SK-N-SH (cell line): ENCODE measurements around the gene VENTX. TPM values are rescaled to one million over a fixed set of nuclear protein-coding genes. Genes with fewer than 3 reads are reported as not detected.

Source experiments
- CTCF ChIA-PET: fragments of 300-600, 350-600 bp; formaldehyde crosslinking; extraction: SDS; loops from one replicate; lab custom pipeline; 2021; lab: Yijun Ruan, JAX
- POLR2A ChIA-PET: fragments of 350-600 bp; sonication (Branson Sonifier 250); formaldehyde crosslinking; extraction: SDS; loops from one replicate; lab custom pipeline; 2020; ENCODE audit warnings: antibody characterized with exemption, inconsistent platforms; lab: Yijun Ruan, JAX
- DNase-seq: peaks from one replicate; pipeline ENCODE4 v3.0.0; 2012
- H2AFZ ChIP-seq: fragments of 200-600 bp; sonication (generic); 2 replicates; pipeline ENCODE4 v1.8.1; 2016; ENCODE audit warnings: antibody characterized with exemption, mild to moderate bottlenecking, low read depth
- H3F3A ChIP-seq: fragments of 200-600 bp; sonication (generic); replicated peaks from 2 replicates; pipeline ENCODE3; 2016; ENCODE audit warnings: antibody characterized with exemption, mild to moderate bottlenecking; ENCODE audit not compliant: insufficient read depth
- H3K27ac ChIP-seq, 2 experiments: fragments of 200-500 bp in 1 of 2; fragments of 200-600 bp in 1 of 2; sonication (Bioruptor generic) in 1 of 2; sonication (generic), shearing (Covaris generic) in 1 of 2; 2 replicates each; pipeline versions ENCODE4 v1.5.1 to v1.6.1; 2014 to 2016; ENCODE audit warnings: low read depth in 2 of 2, inconsistent platforms in 1 of 2, low read length in 1 of 2, mild to moderate bottlenecking in 1 of 2, mixed read lengths in 1 of 2
- H3K27me3 ChIP-seq: fragments of 200-600 bp; sonication (generic), shearing (Covaris generic); 2 replicates; pipeline ENCODE4 v1.6.1; 2016; ENCODE audit warnings: mixed run types; ENCODE audit not compliant: insufficient read depth
- H3K36me3 ChIP-seq, 2 experiments: fragments of 200-500 bp in 1 of 2; fragments of 200-600 bp in 1 of 2; sonication (Bioruptor generic) in 1 of 2; sonication (generic) in 1 of 2; replicated peaks in 1 of 2; 2 replicates each; pipeline versions ENCODE3 to v1.5.1; 2014 to 2016; ENCODE audit warnings: low read length in 1 of 2, mild to moderate bottlenecking in 1 of 2; ENCODE audit not compliant: insufficient read depth in 2 of 2, control insufficient read depth in 1 of 2
- H3K4me1 ChIP-seq, 2 experiments: fragments of 200-500 bp in 1 of 2; fragments of 200-600 bp in 1 of 2; sonication (Bioruptor generic) in 1 of 2; sonication (generic), shearing (Covaris generic) in 1 of 2; 2 replicates each; pipeline versions ENCODE4 v1.5.1 to v1.6.1; 2014 to 2016; ENCODE audit warnings: low read depth in 1 of 2, low read length in 1 of 2, mixed run types in 1 of 2; ENCODE audit not compliant: insufficient read depth in 2 of 2, control insufficient read depth in 1 of 2
- H3K4me2 ChIP-seq: fragments of 200-600 bp; sonication (generic), shearing (Covaris generic); 2 replicates; pipeline ENCODE4 v1.6.1; 2017; ENCODE audit warnings: mixed run types
- H3K4me3 ChIP-seq, 2 experiments: fragments of 200-500 bp in 1 of 2; fragments of 200-600 bp in 1 of 2; sonication (Bioruptor generic) in 1 of 2; sonication (generic), shearing (Covaris generic) in 1 of 2; 2 replicates each; pipeline versions ENCODE4 v1.5.1 to v1.8.1; 2014 to 2016; ENCODE audit warnings: low read depth in 2 of 2, inconsistent platforms in 1 of 2, low read length in 1 of 2, mild to moderate bottlenecking in 1 of 2, mixed read lengths in 1 of 2, moderate library complexity in 1 of 2
- H3K79me2 ChIP-seq: fragments of 200-600 bp; sonication (generic); 2 replicates; pipeline ENCODE4 v1.8.1; 2017; ENCODE audit warnings: mild to moderate bottlenecking; ENCODE audit not compliant: insufficient read depth
- H3K9ac ChIP-seq: fragments of 200-600 bp; sonication (generic); 2 replicates; pipeline ENCODE4 v1.6.1; 2017; ENCODE audit warnings: mixed run types
- H3K9me2 ChIP-seq: fragments of 200-600 bp; sonication (generic); 2 replicates; pipeline ENCODE4 v1.6.1; 2017; ENCODE audit warnings: mixed run types
- H3K9me3 ChIP-seq: fragments of 200-600 bp; sonication (generic); 2 replicates; pipeline ENCODE4 v1.6.1; 2017; ENCODE audit warnings: mixed run types, mild to moderate bottlenecking, moderate library complexity
- H4K20me1 ChIP-seq: fragments of 200-600 bp; sonication (generic); 2 replicates; pipeline ENCODE4 v1.6.1; 2017; ENCODE audit warnings: mild to moderate bottlenecking, mixed run types; ENCODE audit not compliant: insufficient read depth
- CHD2 ChIP-seq: fragments of 150-350 bp; IDR thresholded peaks from 2 replicates; pipeline ENCODE4 v1.6.1; 2018; ENCODE audit warnings: low read length; ENCODE audit not compliant: partially characterized antibody
- CTCF ChIP-seq: fragments of 200-600 bp; sonication (generic); IDR thresholded peaks from 2 replicates; pipeline ENCODE4 v1.6.1; 2017; ENCODE audit warnings: antibody characterized with exemption, mild to moderate bottlenecking, moderate library complexity
- ELF1 ChIP-seq: IDR thresholded peaks from 2 replicates; pipeline ENCODE4 v1.4.0; 2012
- EZH2phosphoT487 ChIP-seq: fragments of 200-600 bp; sonication (generic); IDR thresholded peaks from 2 replicates; pipeline ENCODE4 v1.6.1; 2017; ENCODE audit warnings: low read depth, mixed run types, mild to moderate bottlenecking, antibody characterized with exemption, moderate library complexity, borderline replicate concordance
- FOSL2 ChIP-seq: IDR thresholded peaks from 2 replicates; pipeline ENCODE4 v1.4.0; 2012; ENCODE audit warnings: low read depth, mild to moderate bottlenecking, moderate library complexity, borderline replicate concordance
- FOXJ3 ChIP-seq: sonication (generic); formaldehyde crosslinking; IDR thresholded peaks from 2 replicates; pipeline ENCODE4 v1.5.1; 2020; ENCODE audit warnings: mild to moderate bottlenecking, missing genetic modification reagents
- GABPA ChIP-seq: IDR thresholded peaks from 2 replicates; pipeline ENCODE4 v1.4.0; 2012; ENCODE audit warnings: low read depth, mild to moderate bottlenecking
- GATA2 ChIP-seq: sonication (generic); formaldehyde crosslinking; IDR thresholded peaks from 2 replicates; pipeline ENCODE4 v1.5.0; 2020; ENCODE audit warnings: mild to moderate bottlenecking, missing genetic modification reagents
- IRF3 ChIP-seq: fragments of 150-350 bp; IDR thresholded peaks from 2 replicates; pipeline ENCODE4 v1.6.1; 2016; ENCODE audit warnings: mild to moderate bottlenecking, low read depth, low read length
- JUND ChIP-seq: IDR thresholded peaks from 2 replicates; pipeline ENCODE4 v1.4.0; 2012
- MEF2A ChIP-seq: IDR thresholded peaks from 2 replicates; pipeline ENCODE4 v1.4.0; 2012; ENCODE audit warnings: low read depth, borderline replicate concordance
- MXI1 ChIP-seq: IDR thresholded peaks from 2 replicates; pipeline ENCODE4 v1.6.1; 2012; ENCODE audit warnings: mild to moderate bottlenecking, low read depth, low read length, improper control_type of control experiment
- NFIC ChIP-seq: IDR thresholded peaks from 2 replicates; pipeline ENCODE4 v1.4.0; 2012; ENCODE audit warnings: borderline replicate concordance
- RCOR1 ChIP-seq: fragments of 150-350 bp; IDR thresholded peaks from 2 replicates; pipeline ENCODE4 v1.6.1; 2017; ENCODE audit warnings: antibody characterized with exemption, low read length
- REST ChIP-seq: IDR thresholded peaks from 2 replicates; pipeline ENCODE4 v1.6.1; 2012; ENCODE audit warnings: mild to moderate bottlenecking, low read depth, low read length, moderate library complexity
- RXRA ChIP-seq: IDR thresholded peaks from 2 replicates; pipeline ENCODE4 v1.4.0; 2012; ENCODE audit warnings: low read depth, mild to moderate bottlenecking, borderline replicate concordance
- SIN3A ChIP-seq: IDR thresholded peaks from 2 replicates; pipeline ENCODE4 v1.6.1; 2012; ENCODE audit warnings: low read depth, mild to moderate bottlenecking, low read length, moderate library complexity, borderline replicate concordance
- SMC3 ChIP-seq: IDR thresholded peaks from 2 replicates; pipeline ENCODE4 v1.6.1; 2012; ENCODE audit warnings: low read depth, low read length, improper control_type of control experiment
- TAF1 ChIP-seq: IDR thresholded peaks from 2 replicates; pipeline ENCODE4 v1.6.1; 2012; ENCODE audit warnings: low read depth, mild to moderate bottlenecking, low read length, moderate library complexity, borderline replicate concordance
- TCF12 ChIP-seq: IDR thresholded peaks from 2 replicates; pipeline ENCODE4 v1.4.0; 2012
- TEAD4 ChIP-seq: IDR thresholded peaks from 2 replicates; pipeline ENCODE4 v1.4.0; 2012; ENCODE audit warnings: mild to moderate bottlenecking, borderline replicate concordance; ENCODE audit not compliant: insufficient read depth
- YY1 ChIP-seq: IDR thresholded peaks from 2 replicates; pipeline ENCODE4 v1.4.0; 2012; ENCODE audit warnings: low read depth, mild to moderate bottlenecking
- ZBTB33 ChIP-seq: IDR thresholded peaks from 2 replicates; pipeline ENCODE4 v1.4.0; 2012; ENCODE audit warnings: low read depth, borderline replicate concordance
- WGBS: methylation state at CpG from one replicate; pipeline ENCODE4 v1.1.6; 2017; ENCODE audit warnings: low lambda C conversion rate; 5-methylcytosine and 5-hydroxymethylcytosine counted together
- polyA plus RNA-seq, 3 experiments: library from polyadenylated mRNA; depleted of rRNA; stranded (reverse); fragments of >200 nt; gene quantifications; 2 replicates each; pipeline ENCODE4 v1.2.3, GENCODE V29; 2012

Gene VENTX
- polyA plus RNA-seq, 1 of the 3 experiments (the other 2 are of a cell fraction), result not detected

GRCh38 chr10:133194151-133194550 lies 43.5 kb upstream of the VENTX start (continued):
- TF ChIP-seq REST (no peak), JUND (no peak), RXRA (no peak), SMC3 (no peak), RCOR1 (no peak), TEAD4 (no peak), ELF1 (no peak), YY1 (no peak)

- Histone ChIP-seq H3F3A (no peaks in the 10 kb centered on the region), H4K20me1 (no peaks in the 10 kb centered on the region), H3K4me2 (no peak overlapping the region), H3K79me2 (no peaks in the 10 kb centered on the region), H3K9me3 (no peaks in the 10 kb centered on the region), H3K9ac (no peak overlapping the region), H3K4me3 (no peak overlapping the region), H3K27ac (no peak overlapping the region), H3K27me3 (no peaks in the 10 kb centered on the region; the same call in 1 of the 2 replicates), H3K9me2 (no peaks in the 10 kb centered on the region), H3K36me3 (no peaks in the 10 kb centered on the region), H3K4me1 (no peaks in the 10 kb centered on the region), H2AFZ (no peak overlapping the region)
- POLR2A ChIA-PET, result no interaction called here
- CTCF ChIA-PET, result interaction anchor here (1.8 kb wide), 1 partner anchor 51 kb away, joined by 5 read pairs; no protein-coding TSS in a partner anchor
- 53% methylated on average over 16 of the region's 19 CpGs for WGBS
- DNase-seq, result no peak
- TF ChIP-seq TAF1, result no peak
- no peak for TF ChIP-seq GATA2
- TF ChIP-seq CTCF, result no peak
- TF ChIP-seq RCOR1, result no peak
- no peak for TF ChIP-seq TEAD4
- TF ChIP-seq TCF12, result no peak
- TF ChIP-seq MXI1, result no peak
- TF ChIP-seq SMC3, result no peak
- no peak for TF ChIP-seq NFIC
- TF ChIP-seq SIN3A, result no peak
- TF ChIP-seq ZBTB33, result no peak
- TF ChIP-seq FOXJ3 (CRISPR knock-in tag), result no peak
- TF ChIP-seq IRF3, result no peak
- no peak for TF ChIP-seq MEF2A
- no peak for TF ChIP-seq YY1
- no peak for TF ChIP-seq GABPA
- TF ChIP-seq EZH2phosphoT487, result no peak
- TF ChIP-seq CHD2, result no peak
- no peak for TF ChIP-seq FOSL2
Measured at GRCh38 chr10:133195096-133195495, 42.6 kb upstream of the VENTX start.
